ENCODE data around the gene MAL. TPM values are rescaled to one million over a fixed set of nuclear protein-coding genes. Genes with fewer than 3 reads are reported as not detected.
A peak's percentile ranks its signal among the peaks of the same experiment; 100 is the strongest.
"Not testable (repeated sequence)": the region's sequence is repeated elsewhere in the genome, so short reads cannot be mapped to it uniquely, and the experiment has no call there.

The MAL gene
- total RNA-seq, 1 experiment from 2014 or later = 0.80 TPM

DNA sequence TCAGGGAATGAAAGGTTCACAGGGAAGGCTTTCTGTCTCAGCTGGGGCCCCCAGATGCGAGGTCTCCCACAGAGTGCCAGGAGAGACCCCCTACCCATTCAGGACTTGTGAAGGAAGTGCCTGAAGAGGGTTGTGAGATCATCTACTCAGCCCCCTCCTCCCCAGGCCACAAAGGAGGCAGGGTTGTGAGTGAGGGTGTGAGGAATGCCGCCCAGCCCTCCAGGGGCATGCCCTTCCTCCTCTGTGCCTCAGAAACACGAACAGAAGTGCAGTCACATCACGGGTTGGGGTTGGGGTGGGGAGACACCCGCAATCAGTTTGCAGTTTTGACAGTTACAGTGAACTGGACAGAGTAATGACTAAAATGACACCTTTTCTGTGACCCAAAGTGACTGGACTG is 5.0 kb downstream of the MAL start:
- Histone ChIP-seq H3K4me3 (ENCODE audit: insufficient read depth, low read depth, low read length) (no peak overlapping the region), H3K27me3 (ENCODE audit: control insufficient read depth, insufficient read depth, low read length) (peaks cover 40% of the 10 kb centered on the region), H3K36me3 (replicated peaks; ENCODE audit: control insufficient read depth, insufficient read depth, low read length) (no peaks in the 10 kb centered on the region)

DNA sequence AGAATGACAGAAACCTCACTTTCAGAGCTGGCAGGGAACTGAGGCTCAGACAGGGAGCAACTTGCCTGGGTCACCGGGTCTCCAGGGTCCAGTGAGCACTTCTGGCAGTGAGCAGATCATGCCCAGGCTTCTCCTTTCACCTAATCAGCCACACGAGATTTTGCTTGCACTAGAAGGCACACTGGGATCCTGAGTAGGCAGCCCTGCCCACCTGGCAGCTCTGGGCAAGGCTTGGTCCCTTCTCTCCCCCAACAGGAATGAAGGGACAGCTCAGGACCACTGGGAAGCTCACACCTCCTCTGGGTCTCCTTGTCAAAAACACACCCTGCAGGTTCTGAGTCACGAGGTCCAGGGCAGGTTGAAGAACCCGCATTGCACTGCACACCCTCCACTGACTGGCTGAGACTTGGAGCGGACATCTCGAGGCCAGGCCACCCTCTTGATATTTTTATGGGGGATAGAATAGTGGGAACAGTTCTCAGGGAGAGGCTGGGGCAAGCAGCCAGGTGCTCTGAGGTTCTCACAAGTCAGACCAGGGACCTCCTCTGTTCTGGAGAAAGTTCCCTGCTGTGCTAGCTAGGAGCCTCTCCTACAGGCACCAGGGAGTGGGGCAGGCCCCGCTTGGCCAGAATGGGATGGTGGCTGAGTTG is 5.7 kb downstream of the MAL start:
- H3K4me3 ChIP-seq (ENCODE audit: insufficient read depth, low read depth, low read length) = no peak overlapping the region
- peaks cover 33% of the 10 kb centered on the region for H3K27me3 ChIP-seq (ENCODE audit: control insufficient read depth, insufficient read depth, low read length)
- no peaks in the 10 kb centered on the region for H3K36me3 ChIP-seq (replicated peaks; ENCODE audit: control insufficient read depth, insufficient read depth, low read length)
- no peak for DNase-seq

More for the DNA sequence above, 5.0 kb downstream of the MAL start:
- DNase-seq = no peak

DNA sequence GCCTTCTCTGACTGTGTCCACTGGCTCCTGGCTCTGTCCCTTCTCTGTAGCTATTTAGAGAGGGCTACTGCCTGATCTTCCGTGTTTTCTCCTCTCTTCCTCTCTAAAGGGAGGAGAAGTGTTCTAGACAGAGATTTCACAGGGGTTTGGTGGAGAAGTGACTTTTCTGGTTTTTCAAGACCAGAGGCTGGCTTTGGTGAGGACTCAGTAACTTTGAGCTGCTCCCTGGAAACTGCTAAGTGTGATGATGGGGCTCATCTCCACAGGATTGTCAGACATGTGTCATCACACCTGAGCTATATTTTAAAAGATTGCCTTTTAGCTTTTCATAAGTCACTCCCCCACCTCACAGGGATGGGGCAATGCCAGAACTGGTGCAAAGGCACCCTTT is 6.2 kb downstream of the MAL start:
- no peak for DNase-seq
- Histone ChIP-seq H3K4me3 (ENCODE audit: insufficient read depth, low read depth, low read length) (no peak overlapping the region), H3K36me3 (replicated peaks; ENCODE audit: control insufficient read depth, insufficient read depth, low read length) (no peaks in the 10 kb centered on the region), H3K27me3 (ENCODE audit: control insufficient read depth, insufficient read depth, low read length) (peaks cover 27% of the 10 kb centered on the region)

DNA sequence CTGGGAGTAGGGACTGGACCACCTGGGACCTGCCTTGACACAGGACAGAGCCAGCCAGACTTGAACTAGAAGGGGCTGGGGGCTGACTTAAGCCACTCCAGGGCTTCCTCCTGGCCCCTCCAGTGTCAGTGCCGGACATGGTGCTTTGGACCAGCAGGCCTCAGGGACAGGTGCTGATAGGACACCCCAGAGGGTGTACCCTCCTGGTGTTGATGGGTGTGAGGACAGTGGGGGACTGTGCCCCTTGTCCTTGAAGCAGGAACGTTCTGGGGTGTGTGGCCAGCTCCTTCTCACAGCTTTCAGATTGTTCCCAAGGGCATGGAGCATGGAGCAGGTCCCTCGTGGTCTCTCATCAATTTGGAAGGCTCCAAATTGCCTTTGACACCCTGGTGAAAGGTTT is 6.8 kb downstream of the MAL start:
- H3K4me3 ChIP-seq (ENCODE audit: insufficient read depth, low read depth, low read length) = no peak overlapping the region
- H3K27me3 ChIP-seq (ENCODE audit: control insufficient read depth, insufficient read depth, low read length) = peaks cover 21% of the 10 kb centered on the region

DNA sequence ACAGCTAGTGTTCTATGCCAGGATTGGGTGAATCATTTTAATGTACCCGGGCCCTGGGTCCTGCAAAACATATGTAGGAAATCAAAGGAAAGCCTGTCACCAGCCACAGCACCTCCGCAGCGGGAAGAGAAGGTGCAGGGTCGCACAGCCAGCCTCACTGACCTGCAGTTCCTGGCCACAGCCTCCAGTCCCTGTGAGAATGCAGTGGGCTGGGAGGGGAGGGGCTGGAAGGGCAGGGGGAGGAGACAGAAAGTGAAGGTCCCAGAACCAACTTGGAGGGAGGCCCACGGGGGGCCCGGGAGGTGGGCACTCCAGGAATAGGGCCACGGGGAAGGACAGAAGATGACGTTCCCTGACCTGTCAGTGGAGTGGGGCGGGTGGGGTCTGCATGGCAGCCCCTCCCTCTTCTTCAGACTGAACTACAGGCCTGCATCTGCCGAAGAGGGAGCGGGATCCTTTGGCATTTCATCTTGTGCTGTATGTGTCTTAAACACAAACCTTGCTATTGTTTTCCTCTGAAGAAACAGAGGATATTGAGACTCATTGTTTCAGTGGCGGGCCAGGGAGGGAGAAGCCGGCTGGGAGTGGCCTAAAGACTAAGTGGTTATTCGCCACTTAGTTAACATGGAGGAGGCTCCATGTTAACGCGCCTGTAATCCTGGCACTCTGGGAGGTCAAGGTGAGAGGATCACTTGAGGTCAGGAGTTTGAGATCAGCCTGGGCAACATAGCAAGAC is 7.5 kb downstream of the MAL start:
- Histone ChIP-seq H3K36me3 (replicated peaks; ENCODE audit: control insufficient read depth, insufficient read depth, low read length) (no peaks in the 10 kb centered on the region), H3K4me3 (ENCODE audit: insufficient read depth, low read depth, low read length) (no peak overlapping the region), H3K27me3 (ENCODE audit: control insufficient read depth, insufficient read depth, low read length) (peaks cover 15% of the 10 kb centered on the region)
- peak; percentile 77 for DNase-seq

More for the DNA sequence above, 6.8 kb downstream of the MAL start:
- no peak for DNase-seq
- no peaks in the 10 kb centered on the region for H3K36me3 ChIP-seq (replicated peaks; ENCODE audit: control insufficient read depth, insufficient read depth, low read length)

DNA sequence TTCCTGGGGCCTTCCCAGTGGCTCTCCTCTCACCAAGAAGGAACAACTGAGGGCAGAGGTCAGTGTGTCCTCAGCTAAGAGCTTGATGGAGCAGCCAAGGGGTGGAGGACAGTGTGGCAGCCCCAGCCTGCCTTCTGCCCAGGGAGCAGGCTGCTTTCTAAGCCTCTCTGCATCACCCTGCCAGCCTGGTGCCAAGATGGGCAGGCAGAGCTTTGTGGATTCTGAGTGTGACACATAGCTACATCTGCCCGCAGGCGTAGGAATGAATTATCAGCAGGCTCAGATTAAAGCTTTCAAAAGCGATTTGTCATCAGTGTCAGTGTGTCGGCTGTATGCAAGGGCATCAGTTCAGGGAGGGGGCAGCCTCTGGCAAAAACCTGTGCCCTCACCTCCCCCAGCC is 8.7 kb downstream of the MAL start:
- H3K36me3 ChIP-seq (replicated peaks; ENCODE audit: control insufficient read depth, insufficient read depth, low read length) = no peaks in the 10 kb centered on the region
- H3K4me3 ChIP-seq (ENCODE audit: insufficient read depth, low read depth, low read length) = no peak overlapping the region
- peaks cover 9% of the 10 kb centered on the region for H3K27me3 ChIP-seq (ENCODE audit: control insufficient read depth, insufficient read depth, low read length)
- no peak for DNase-seq

DNA sequence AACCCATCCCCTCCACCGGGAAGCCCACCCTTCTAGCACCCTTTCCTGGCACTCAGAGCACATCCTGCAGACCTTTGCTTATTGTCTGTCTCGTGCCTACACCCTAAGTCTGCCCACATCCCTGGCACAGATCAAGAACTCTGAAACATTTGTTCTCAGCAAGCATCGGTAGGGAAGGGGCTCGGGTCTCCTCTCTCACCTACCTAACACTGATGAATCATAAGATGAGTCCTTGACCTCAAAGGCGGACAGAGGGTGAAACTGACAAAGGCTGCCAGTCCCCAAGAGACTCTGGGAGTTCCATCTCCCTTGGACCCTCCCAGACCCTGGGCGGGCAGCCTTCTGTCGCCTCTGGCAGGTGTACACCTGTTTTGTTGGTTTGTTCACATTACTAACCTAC is 9.3 kb downstream of the MAL start:
- DNase-seq = no peak
- Histone ChIP-seq H3K4me3 (ENCODE audit: insufficient read depth, low read depth, low read length) (no peak overlapping the region), H3K27me3 (ENCODE audit: control insufficient read depth, insufficient read depth, low read length) (peaks cover 6% of the 10 kb centered on the region), H3K36me3 (replicated peaks; ENCODE audit: control insufficient read depth, insufficient read depth, low read length) (no peaks in the 10 kb centered on the region)

DNA sequence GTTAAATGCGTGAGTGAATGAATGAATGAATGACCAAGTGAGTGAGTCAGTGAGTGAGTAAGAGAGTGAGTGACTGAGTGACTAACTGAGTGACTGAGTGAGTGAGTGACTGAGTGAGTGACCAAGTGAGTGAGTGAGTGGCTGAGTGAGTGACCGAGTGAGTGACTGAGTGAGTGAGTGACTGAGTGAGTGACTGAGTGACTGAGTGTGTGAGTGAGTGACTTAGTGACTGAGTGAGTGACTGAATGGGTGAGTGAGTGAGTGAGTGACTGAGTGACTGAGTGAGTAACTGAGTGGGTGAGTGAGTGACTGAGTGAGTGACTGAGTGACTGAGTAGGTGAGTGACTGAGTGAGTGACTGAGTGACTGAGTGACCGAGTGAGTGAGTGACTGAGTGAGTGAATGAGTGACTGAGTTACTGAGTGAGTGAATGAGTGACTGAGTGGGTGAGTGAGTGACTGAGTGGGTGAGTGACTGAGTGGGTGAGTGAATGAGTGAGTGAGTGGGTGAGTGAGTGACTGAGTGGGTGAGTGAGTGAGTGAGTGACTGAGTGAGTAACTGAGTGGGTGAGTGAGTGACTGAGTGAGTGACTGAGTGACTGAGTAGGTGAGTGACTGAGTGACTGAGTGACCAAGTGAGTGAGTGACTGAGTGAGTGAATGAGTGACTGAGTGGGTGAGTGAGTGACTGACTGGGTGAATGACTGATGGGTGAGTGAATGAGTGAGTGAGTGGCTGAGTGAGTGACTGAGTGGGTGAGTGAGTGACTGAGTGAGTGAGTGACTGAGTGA is 11.3 kb downstream of the MAL start:
- no peaks in the 10 kb centered on the region for H3K36me3 ChIP-seq (replicated peaks; ENCODE audit: control insufficient read depth, insufficient read depth, low read length)
- H3K4me3 ChIP-seq (ENCODE audit: insufficient read depth, low read depth, low read length) = no peak overlapping the region
- DNase-seq = no peak
- H3K27me3 ChIP-seq (ENCODE audit: control insufficient read depth, insufficient read depth, low read length) = no peaks in the 10 kb centered on the region

DNA sequence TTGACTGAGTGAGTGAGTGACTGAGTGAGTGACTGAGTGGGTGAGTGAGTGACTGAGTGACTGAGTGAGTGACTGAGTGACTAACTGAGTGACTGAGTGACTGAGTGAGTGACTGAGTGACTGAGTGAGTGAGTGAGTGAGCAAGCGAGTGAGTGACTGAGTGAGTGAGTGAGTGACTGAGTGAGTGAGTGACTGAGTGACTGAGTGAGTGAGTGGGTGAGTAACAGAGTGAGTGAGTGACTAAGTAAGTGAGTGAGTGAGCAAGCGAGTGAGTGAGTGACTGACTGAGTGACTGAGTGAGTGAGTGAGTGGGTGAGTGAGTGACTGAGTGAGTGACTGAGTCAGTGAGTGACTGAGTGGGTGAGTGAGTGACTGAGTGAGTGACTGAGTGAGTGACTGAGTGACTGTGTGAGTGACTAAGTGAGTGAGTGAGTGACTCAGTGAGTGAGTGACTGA is 11.9 kb downstream of the MAL start:
- H3K27me3 ChIP-seq (ENCODE audit: control insufficient read depth, insufficient read depth, low read length) = no peaks in the 10 kb centered on the region
- H3K4me3 ChIP-seq (ENCODE audit: insufficient read depth, low read depth, low read length) = no peak overlapping the region
- no peak for DNase-seq
- H3K36me3 ChIP-seq (replicated peaks; ENCODE audit: control insufficient read depth, insufficient read depth, low read length) = no peaks in the 10 kb centered on the region

DNA sequence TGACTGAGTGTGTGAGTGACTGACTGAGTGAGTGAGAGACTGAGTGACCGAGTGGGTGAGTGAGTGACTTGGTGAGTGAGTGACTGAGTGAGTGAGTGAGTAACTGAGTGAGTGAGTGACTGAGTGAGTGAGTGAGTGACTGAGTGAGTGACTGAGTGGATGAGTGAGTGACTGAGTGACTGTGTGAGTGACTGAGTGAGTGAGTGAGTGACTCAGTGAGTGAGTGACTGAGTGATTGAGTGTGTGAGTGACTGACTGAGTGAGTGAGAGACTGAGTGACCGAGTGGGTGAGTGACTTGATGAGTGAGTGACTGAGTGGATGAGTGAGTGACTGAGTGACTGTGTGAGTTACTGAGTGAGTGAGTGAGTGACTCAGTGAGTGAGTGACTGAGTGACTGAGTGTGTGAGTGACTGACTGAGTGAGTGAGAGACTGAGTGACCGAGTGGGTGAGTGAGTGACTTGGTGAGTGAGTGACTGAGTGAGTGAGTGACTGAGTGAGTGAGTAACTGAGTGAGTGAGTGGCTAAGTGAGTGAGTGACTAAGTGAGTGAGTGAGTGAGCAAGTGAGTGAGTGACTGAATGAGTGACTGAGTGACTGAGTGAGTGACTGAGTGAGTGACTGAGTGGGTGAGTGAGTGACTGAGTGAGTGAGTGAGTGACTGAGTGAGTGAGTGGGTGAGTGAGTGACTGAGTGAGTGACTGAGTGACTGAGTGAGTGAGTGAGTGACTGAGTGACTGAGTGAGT is 12.5 kb downstream of the MAL start:
- not testable (repeated sequence) for H3K36me3 ChIP-seq (replicated peaks; ENCODE audit: control insufficient read depth, insufficient read depth, low read length); DNase-seq; H3K27me3 ChIP-seq (ENCODE audit: control insufficient read depth, insufficient read depth, low read length)

DNA sequence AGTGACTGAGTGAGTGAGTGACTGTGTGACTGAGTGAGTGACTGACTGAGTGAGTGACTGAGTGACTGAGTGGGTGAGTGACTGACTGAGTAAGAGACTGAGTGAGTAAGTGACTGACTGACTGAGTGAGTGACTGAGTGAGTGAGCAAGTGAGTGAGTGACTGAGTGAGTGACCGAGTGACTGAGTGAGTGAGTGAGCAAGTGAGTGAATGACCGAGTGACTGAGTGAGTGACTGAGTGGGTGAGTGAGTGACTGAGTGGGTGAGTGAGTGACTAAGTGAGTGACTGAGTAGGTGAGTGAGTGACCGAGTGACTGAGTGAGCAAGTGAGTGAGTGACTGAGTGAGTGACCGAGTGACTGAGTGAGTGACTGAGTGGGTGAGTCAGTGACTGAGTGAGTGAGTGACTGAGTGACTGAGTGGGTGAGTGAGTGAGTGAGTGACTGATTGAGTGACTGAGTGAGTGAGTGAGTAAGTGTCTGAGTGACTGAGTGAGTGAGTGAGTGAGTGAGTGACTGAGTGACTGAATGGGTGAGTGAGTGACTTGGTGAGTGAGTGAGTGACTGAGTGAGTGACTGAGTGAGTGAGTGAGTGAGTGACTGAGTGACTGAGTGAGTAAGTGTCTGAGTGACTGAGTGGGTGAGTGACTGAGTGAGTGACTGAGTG is 13.3 kb downstream of the MAL start:
- DNase-seq = no peak
- Histone ChIP-seq H3K36me3 (replicated peaks; ENCODE audit: control insufficient read depth, insufficient read depth, low read length) (no peaks in the 10 kb centered on the region), H3K27me3 (ENCODE audit: control insufficient read depth, insufficient read depth, low read length) (peaks cover 2% of the 10 kb centered on the region; the same call in 1 of the 2 replicates), H3K4me3 (ENCODE audit: insufficient read depth, low read depth, low read length) (no peak overlapping the region)

More for the DNA sequence above, 12.5 kb downstream of the MAL start:
- H3K4me3 ChIP-seq (ENCODE audit: insufficient read depth, low read depth, low read length) = not testable (repeated sequence)

DNA sequence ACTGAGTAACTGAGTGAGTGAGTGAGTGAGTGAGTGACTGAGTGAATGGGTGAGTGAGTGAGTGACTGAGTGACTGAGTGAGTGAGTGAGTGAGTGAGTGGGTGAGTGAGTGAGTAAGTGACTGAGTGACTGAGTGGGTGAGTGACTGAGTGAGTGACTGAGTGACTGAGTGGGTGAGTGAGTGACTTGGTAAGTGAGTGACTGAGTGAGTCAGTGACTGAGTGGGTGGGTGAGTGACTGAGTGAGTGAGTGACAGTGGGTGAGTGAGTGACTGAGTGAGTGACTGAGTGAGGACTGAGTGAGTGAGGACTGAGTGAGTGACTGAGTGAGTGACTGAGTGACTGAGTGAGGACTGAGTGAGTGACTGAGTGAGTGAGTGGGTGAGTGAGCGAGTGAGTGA is 13.9 kb downstream of the MAL start:
- Histone ChIP-seq H3K4me3 (ENCODE audit: insufficient read depth, low read depth, low read length) (no peak overlapping the region), H3K36me3 (replicated peaks; ENCODE audit: control insufficient read depth, insufficient read depth, low read length) (no peaks in the 10 kb centered on the region), H3K27me3 (ENCODE audit: control insufficient read depth, insufficient read depth, low read length) (peaks cover 2% of the 10 kb centered on the region; the same call in 1 of the 2 replicates)
- no peak for DNase-seq

DNA sequence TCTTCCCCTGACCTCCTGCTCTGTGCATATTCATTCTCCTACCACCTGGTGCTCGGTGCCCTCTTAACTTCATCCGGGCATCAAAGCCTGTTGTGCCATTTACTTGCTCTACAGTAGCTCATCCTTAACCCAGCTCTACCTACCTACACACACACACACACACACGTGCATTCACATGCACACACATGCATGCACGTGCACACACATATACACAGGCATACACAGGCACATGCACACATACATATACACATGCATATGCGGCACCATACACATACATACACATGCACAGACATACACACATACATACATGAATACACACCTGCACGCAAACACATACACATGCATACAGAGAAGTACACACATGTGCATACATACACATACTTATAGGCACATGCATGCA is 14.5 kb downstream of the MAL start:
- no peak for DNase-seq
- Histone ChIP-seq H3K36me3 (replicated peaks; ENCODE audit: control insufficient read depth, insufficient read depth, low read length) (no peaks in the 10 kb centered on the region), H3K27me3 (ENCODE audit: control insufficient read depth, insufficient read depth, low read length) (peaks cover 2% of the 10 kb centered on the region; the same call in 1 of the 2 replicates), H3K4me3 (ENCODE audit: insufficient read depth, low read depth, low read length) (no peak overlapping the region)

DNA sequence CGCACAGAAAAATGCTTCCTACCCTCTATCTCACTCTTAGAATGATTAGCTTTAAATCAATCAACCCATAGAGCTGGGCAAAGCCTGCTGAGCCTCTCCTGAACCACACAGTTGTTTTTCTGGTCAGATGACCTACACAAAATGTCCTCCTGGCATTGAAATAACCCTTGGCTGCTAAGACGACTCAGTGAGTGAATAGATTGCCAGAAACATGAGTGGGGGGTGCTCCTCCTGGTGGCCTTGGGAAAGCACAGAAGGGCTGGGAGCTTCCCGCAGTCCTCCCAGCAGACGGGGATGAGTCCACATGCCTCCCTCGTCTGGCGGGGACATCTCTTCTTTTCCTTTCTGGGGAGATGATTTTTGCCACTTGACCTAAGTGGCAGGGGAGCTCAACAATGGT is 14.9 kb downstream of the MAL start:
- no peak for DNase-seq
- Histone ChIP-seq H3K27me3 (ENCODE audit: control insufficient read depth, insufficient read depth, low read length) (peaks cover 2% of the 10 kb centered on the region; the same call in 1 of the 2 replicates), H3K36me3 (replicated peaks; ENCODE audit: control insufficient read depth, insufficient read depth, low read length) (no peaks in the 10 kb centered on the region)

More for the DNA sequence above, 14.9 kb downstream of the MAL start:
- H3K4me3 ChIP-seq (ENCODE audit: insufficient read depth, low read depth, low read length) = no peak overlapping the region
